Limb (tissue), 2 donors: ENCODE data around the gene CLCF1.

ENCODE experiments used
- DNase-seq, 2 donors: peaks; one replicate each; pipeline ENCODE4 v3.0.0-alpha.2; 2016; ENCODE audit errors: extremely low spot score in 2 of 2

Gene CLCF1

DNA sequence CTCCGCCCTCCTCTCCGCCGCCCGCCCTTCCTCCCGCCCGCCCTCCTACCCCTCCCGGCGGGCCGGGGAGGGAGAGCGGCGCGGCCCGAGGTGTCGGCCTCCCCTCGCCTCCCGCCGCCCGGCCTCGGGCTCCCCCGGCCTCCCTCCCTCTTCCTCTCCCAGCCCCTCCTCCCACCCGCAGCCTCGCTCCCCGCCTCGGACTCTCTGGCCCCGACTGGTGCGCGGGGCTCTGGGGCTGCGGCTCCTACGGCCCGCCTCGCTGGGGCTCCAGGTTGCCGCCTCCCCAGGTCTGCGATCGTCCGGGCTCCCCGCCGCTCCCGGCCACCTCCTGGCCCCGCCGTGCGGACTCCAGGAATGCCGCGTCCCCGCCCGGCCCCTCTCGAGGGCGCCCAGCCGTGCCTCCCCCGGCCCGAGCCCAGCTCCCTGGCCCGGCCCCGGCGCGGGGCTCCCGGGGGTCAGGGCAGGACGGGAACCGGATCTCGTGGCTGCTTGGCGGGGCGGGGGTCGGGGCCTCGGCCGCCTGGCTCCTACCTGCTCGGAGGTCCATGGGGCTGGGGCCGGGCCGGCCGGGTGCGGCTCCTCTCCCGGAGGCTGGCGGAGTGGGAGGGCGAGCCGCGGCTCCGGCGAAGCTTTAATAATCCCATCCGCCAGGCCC lies at the start of gene CLCF1:
Gene CLCF1 (minus strand): TSS at position 606 of the 655 bp plus-strand sequence. CDS start 59 bp downstream, at position 547.
- peak in 1 of 2 donors; percentile 80 for DNase-seq

DNA sequence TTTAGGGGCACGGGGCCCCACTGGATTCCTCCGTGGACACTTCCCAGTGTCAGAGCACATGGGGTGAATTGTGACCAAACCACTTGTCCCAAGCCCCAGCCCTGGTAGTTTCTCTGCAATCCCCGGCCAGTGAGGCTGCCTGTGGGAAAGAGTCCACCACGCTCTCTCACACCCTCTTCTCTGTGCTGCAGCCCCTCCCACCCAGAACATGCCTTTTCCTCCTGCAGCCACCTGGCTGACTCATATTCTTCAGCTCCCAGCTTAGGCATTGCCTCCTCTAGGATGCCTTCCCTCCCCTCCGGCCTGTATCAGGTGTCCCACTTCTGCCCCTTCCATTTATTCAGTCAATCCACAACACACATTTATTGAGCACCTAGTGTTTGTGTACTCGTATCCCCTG lies 49.5 kb upstream of the CLCF1 start:
- DNase-seq, result no peak

DNA sequence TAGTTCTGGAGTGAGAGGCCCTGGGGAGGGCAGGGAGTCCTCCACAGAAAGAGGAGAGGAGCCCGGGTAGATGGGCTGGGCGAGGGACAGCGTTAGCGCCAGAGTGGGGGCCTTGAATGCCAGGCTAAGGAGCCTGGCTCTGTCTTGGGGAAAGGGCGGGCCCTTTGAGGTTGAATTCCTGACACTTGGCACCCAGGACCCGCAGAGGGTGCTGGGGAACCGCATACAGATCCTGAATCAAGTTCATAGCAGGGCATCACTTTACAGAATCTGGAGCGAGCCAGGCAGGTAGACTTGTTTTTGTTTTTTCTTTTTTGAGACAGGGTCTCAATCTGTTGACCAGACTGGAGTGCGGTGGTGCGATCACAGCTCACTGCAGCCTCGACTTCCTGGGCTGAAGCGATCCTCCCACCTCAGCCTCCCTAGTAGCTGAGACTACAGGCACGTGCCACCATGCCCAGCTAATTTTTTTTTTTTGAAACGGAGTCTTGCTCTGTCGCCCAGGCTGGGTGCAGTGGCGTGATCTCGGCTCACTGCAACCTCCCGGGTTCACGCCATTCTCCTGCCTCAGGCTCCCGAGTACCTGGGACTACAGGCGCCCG lies 48.1 kb upstream of the CLCF1 start:
- no peak for DNase-seq

DNA sequence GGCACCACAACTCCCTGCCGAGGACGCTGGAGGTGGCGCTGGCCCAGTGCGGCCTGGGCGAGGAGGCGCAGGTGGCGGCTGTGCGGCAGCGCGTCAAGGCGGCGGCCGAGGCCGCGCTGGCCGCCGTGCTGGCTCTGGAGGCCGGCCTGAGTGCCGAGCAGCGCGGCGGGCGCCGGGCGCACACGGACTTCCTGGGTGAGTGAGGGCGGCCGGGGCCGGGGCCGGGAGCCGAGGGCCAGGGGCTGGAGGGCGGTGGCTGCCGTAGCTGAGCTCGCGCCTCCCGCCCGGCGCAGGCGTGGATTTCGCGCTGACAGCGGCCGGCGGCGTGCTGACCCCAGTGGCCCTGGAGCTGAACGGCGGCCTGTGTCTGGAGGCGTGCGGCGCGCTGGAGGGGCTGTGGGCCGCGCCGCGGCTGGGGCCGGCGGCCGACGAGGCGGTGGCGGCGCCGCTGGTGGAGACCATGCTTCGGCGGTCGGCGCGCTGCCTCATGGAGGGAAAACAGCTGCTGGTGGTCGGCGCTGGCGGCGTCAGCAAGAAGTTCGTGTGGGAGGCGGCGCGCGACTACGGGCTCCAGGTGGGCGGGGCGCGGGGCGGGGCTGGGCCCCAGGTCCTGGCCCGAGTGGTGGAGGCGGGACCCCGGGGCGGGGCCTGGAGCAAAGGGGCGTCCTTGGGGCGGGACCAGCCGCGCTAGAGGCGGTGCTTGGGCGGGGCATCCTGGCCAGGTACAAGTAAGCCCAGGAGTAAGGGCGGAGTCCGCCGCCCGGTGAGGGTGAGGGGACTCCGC lies 47.4 kb upstream of the CLCF1 start:
- DNase-seq, result peak; percentile 92 to 99

DNA sequence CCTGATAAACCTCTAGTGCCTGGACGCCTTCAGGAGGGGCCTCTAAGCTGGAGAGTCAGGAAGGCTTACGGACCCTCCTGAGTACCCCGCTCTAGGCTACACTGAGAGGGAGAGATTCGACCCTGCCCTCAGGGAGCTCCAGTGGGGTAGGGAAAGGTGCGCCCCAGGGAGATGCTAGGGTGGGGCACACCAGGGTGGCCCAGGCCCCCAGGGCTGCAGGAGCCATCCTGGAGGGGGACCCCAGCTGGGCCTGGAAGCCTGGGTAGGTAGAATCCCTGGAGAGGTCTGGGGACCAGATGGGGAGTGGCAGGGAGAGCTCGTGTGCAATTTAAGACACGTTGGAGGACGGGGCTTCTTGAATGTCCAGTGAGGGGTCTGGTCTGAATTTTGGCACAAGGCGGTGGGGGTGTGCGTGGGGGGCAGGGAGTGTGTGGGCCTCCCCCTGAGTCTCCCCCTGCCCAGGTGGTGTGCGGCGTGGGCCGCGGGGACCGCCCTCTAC lies 46.8 kb upstream of the CLCF1 start:
- DNase-seq, result no peak

DNA sequence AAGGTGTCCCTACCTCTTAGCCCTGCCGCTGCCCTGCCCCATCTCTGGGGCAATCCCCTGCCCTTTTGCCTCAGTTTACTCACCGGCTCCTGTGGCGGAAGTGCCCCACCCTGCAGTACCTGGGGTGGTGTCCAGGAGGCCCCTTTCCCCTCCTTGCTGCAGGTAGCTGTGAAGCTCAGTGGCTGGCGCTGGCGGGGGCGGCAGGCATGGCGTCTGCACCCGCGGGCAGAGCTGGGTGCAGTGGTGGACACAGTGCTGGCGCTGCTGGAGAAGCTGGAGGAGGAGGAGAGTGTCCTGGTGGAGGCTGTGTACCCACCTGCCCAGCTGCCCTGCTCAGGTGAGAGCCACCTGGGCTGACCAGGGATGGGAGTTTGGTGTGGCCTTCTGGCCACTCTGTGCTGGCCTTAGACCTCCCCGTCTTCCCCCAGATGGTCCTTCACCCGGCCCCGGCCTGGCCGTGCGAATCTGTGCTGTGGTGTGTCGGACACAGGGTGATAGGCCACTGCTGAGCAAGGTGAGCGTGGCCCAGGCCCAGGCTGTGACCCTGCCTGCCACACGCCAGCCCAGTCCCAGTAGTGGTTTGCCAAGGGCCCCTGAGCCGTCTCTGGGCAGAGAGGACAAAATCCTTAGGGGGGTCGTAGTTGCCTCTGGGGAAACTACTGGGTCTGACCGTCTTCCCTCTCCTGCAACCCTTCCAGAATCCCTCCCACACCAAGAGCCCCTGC lies 46.1 kb upstream of the CLCF1 start:
- no peak for DNase-seq

DNA sequence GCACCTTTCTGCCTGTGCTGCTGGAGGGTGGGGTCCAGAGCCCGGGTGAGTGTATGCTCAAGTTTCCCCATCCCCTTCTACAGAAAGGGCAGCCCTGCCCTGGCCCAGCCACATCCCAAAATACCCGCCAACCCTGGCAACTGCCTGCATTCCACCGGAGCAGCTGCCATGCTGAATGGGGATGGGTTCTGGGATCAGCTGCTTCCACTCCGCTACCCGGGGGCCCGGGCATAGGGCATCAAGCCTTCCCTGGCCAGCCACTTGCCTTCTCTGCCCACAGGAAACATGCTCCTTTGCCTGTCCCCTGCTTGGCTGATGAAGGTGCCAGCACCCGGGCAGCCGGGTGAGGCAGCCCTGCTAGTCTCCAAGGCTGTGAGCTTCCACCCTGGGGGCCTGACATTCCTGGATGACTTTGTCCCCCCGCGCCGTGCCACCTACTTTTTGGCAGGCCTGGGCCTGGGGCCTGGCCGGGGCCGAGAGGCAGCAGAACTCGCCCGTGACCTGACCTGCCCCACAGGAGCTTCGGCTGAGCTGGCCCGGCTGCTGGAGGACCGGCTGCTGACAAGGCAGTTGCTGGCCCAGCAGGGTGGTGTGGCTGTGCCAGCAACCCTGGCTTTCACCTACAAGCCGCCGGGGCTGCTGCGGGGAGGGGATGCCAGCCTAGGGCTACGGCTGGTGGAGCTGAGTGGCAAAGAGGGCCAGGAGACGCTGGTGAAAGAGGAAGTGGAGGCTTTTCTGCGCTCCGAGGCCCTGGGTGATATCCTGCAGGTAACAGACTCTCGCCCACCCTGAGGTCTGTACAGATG lies 45.3 kb upstream of the CLCF1 start:
- DNase-seq, result no peak

DNA sequence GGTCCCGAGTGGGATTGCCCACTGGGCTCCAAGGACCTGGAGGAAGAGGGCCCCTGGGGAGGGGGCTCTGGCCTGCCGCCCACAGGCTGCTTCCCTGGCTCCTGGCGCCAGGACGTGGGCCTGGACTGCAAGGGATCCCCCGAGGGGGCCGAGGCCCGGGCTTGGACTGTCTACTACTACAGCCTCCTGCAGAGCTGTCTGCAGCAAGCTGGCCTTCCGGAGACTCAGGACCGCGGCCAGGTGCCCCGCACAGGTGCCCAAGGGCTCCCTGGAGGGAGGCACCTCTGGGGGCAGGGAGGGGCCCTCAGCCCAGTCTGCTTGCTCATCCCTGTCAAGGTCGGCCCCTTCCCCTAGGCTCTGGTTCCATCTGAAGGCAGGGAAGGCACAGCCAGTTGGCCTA lies 44.0 kb upstream of the CLCF1 start:
- DNase-seq, result no peak

DNA sequence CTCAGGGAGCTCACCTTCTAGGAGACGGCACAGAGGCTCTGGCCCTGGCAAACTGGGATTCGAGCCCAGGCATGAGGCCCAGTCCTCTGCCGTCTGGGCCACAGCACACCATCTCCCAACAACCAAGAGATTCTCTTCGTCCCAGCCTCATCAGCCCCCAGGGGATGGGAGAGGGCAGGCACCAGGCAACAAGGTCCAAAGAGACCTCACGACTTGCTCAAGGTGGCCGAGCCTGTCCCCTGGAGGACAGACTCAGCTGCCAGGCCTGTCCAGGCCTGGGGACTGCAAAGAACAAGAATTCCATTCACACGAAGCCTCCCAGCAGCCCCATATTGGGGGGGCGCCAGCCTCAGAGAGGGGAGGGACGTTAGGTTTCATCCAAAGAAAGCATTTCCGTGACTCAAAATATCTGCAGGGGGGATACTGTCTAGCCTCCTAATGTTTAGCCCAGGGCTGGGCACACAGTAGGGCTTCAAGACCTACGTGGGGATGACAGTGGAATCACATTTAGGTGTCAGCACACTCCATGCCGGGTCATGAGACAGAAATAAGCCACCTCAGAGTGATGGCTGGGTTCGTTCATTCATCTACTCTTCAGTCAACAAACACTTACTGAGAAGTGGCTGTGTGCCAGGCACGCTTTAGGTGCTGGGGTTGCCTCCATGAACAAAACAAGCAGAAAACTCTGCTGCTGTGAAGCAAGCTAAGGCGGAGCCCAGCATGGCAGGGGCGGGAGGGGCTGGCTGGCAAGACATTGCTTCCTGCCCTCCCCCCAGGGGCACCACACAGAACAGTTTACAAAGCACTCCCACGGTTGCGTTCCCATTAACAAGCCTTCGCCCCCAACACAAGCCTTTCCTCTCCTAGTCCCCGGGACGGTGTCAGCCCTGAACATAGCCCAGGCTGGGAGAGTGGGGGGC lies 43.3 kb upstream of the CLCF1 start:
- DNase-seq, result no peak

DNA sequence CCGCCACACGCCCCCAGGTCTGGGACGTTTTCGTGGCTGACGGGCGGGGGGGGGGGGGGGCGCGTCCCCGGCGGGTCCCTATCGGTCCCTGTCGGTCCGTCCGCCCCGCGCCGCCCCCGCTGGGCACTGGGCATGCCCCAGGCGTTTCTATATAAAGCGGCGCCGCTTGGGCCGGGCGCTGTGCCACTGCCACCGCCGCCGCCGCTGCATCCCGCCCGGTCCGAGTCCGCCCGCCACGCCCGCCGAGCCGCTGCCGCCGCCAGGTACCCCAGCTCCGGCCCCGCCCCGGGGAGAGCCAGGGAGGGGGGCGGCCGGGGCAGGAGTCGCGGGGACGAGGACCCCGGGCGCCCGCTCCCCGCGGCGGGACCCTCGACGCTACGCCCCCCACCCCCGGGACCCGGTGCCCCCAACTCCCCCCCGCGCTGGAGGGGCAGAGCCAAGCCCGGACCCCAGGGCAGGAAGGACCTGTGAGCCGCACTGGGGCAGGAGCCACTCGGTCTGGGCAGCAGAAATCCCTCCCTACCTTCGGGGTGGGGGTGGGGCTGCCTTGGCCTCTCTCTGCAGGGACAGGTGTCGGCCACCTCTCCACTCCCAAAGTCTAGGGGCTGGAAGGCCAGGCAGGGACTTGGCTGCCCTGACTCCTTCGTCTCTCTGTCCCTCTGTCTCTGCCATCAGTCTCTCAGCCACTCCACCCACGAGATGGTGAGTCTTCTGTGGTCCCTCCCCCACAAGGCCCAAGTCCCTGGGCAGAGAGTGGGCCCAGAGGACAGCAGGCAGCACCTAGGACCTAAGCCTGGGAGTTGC lies 42.3 kb upstream of the CLCF1 start, which contains the start of gene CARNS1:
Gene CARNS1 (plus strand): TSS at position 178 of the 804 bp plus-strand sequence. CDS start 522 bp downstream, at position 700.
- no peak for DNase-seq

DNA sequence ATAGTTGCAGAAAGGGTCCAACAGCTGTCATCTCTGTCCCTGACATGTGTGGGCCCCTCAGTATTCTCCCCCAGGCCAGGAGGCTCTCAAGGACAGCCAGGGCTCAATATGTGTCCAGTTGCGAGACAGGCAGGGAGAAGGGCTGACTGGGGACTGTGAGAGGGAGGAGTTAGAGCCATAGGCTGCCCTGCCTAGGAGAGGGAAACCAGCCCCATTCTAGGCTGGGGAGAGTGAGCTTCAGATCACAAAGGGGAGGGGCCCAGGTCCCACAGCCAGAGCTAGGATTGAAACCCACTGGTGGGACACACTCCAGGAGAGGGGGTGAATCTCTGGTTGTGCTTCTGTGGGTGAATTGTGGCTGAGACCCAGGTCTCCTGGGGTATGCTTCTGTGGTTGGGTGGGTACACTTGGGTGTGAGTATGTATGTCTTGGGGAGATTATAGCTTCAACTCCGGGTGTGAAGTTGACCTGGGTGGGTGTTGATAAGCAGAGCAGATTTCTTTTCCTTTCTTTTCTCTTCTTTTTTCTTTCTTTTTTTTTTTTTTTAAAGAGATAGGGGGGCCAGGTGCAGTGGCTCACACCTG lies 40.0 kb upstream of the CLCF1 start:
- DNase-seq, result no peak

DNA sequence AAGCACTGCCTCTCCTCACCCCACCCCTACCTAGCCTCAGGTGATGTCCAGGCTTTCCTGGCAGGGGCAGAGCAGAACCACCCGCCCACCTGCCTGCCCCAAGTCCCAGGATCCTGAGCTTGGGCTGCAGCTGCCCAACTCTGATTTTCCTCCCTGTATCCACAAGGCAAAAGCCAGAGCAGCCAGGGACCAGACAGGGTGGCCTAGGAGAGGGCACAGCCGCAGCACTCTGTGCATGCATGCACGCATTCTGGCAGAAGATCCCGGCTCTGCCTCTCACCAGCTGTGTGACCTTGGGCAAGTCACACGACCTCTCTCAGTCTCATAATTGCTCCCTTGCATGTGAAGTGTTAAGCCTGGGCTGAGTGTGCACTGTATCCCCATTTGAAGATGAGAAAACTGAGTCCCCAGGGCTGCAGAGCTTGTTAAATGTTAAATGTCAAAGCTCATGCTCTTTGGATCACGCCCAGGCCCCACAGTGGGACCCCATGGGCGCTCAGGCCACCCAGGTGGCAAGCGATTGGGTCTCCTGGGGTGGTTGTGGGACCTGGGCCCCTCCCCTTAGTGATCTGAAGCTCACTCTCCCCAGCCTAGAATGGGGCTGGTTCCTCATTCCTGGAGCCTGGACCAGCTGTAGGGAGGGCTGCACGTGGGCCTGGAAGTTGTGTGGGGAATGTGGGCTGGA lies 39.2 kb upstream of the CLCF1 start:
- no peak for DNase-seq

DNA sequence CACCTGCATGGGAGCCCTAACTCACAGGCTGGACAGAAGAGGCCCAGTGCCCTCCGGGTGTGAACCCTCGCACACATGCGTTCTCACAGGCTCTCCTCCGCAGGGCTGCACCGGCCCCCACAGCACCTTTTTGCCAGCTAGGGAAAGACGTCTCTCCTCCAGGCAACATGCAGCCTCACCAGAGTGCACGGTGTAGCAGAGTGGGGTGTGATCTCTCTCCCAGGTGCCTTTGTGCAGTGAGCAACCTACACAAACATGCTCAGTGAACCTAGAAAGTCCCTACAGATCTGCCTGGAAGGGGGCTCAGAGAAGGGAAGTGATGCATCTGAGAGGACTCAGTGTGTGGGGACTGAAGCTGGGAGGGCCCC lies 38.4 kb upstream of the CLCF1 start:
- DNase-seq, result no peak

DNA sequence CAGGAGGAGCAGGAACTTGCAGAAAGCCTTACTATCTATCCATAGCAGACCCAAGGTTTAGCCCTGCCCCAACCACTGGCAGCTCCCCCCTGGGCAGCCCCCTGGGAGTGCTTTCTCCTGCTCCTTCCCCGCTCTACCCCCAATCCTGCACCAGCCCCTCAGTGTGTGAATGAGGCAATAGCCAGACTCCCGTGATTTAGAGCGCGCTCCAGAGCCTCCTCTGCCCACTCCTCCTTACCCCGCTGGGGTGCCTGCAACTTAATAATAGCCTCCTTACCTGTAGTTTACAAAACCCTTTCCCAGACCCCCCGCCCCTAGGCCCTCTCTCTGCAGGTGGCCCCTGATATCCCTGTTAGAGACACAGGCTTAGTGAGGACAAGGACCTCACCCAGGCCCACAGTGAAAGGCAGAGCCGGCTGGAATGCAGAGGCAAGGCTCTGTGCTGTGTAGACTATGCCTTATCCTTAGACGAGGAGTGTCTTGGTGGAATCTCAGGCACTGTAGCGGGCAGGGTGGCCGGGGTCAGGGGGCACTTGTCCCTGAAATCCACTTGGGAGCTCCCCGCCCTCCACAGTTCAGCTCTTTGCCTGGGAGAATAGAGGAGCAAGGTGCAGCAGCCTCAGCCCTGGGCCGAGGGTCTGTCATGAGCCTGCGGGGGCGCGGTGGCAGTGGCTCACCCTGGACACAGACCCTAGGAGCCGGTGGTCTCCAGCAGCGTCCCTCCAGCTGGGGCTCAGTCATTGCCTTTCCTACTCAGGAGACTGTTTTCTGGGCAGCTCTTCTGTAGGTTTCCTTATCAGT lies 37.8 kb upstream of the CLCF1 start:
- DNase-seq, result no peak

DNA sequence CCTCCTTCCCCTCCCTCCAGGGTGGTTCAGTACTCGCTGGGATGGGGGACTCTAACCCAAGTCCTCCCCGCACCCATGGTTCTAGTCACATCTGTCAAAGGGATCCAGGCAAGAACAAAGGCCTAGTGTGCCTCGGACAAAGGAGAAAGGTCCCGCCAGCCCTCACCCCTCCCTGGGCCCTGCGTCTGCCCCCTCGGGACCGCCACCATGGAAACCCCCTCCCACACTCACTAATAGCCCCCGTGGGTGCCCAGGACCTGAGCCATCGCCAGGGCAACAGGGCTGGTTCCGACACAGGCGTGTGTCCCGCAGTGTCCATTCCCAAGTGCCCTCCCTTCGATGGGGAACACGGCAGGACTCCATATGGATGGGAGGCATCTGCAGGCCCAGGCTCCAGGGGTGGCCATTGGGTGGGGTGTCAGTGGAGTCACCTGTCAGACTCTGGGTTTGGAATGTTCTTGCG lies 37.0 kb upstream of the CLCF1 start:
- no peak for DNase-seq

DNA sequence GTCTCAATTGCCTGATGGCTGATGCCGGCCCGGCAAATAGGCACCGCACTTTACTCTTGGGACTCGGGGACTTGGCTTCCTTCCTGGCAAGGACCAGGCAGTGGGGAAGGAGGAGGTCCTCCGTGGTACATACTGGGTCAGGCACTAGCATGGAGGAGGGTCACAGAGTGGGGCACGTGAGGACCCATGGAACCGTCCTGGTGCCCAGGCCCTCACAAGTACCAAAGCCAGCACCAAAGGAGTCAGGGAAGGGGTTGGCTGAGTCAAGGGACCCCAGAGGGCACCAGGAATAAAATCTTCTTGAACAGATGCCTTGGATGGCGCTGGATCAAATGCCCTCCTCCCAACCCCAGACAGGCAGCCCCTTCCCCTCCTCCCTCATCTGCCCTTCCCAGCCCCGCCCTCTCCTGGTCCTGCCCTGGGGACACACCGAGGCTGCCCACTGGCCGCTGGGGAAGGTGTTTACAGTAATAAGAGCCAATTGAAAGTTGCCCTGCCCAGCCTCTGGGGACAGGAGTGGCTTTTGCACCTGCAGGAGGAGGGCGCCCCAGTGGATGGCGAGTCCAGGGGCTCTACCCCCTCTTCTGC lies 36.5 kb upstream of the CLCF1 start:
- DNase-seq, result no peak

DNA sequence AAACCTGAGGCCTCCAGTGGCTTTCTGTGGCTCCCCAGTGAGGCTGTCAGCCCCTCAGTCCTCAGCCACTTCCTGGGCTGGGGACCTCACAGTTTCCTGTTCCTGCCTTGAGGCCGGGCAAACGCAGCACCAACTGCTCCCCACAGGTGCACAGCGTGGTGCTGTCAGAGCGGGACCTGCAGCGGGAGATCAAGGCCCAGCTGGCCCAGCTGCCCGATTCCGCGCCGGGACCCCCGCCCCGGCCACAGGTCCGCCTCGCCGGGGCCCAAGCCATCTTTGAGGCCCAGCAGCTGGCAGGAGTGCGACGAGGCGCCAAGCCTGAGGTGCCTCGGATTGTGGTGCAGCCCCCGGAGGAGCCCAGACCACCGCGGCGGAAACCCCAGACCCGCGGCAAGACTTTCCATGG lies 35.9 kb upstream of the CLCF1 start:
- DNase-seq, result no peak
